GM18505 (cell line): ENCODE results near the gene GNPDA1.

Experiments
- ATAC-seq: cut with Tn5 transposase; IDR thresholded peaks from one replicate; pipeline ENCODE4 v1.9.1; 2021; ENCODE audit not compliant: unreplicated experiment
- POLR2A ChIP-seq: IDR thresholded peaks from 4 replicates; pipeline ENCODE4 v1.6.1; 2011; ENCODE audit warnings: borderline replicate concordance; ENCODE audit not compliant: insufficient read depth, insufficient read length; ENCODE audit errors: extremely low read depth

The GNPDA1 gene

GRCh38 chr5:142032747-142033631, 20.2 kb upstream of the GNPDA1 start:
- no peak for TF ChIP-seq POLR2A
- ATAC-seq, result no peak

DNA sequence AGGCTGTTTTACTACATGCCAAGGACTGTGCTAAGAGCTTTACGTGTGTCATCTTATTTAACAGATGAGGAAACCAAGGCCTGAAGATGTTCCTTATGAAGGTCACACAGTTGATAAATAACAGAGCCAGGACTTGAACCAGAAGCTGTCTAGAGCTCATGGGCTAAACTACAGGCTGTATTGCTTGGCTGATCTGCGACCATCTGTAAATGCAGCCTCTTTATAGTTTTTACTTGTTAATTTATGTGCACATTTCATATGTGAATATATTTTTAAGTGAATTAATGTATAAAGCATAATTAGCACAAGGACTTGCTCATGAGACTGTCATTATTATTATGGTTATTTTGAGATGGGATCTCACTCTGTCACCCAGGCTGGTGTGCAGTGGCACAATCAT, 19.3 kb upstream of the GNPDA1 start:
- TF ChIP-seq POLR2A, result no peak
- no peak for ATAC-seq

GRCh38 chr5:142025637-142026036, 12.8 kb upstream of the GNPDA1 start:
- no peak for TF ChIP-seq POLR2A
- ATAC-seq, result no peak

DNA sequence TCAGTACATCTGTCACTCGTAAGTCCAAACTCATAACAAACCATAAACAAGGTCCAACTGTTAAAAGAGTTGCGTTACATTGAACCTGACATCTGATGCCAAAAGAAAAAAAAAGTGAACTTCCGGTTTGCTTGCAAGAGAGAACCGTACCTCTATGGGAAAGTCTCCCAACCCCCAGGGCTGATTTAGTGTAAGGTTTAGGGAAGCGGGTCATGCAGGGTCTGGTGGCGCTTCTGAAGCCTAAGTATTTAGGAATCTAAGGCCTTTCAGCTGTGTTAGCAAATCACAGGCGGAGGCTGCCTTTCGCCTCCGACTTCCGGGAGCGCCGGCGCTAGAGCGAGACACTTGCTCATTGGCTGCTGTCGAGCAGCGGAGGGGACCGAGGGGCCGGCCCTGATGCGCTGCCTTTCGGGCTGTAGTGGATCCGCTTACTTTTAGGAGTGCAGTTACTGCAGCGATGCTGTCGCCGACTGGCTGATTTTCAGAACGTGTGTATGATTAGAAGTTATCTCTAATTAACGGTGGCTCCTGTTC, 12.0 kb upstream of the GNPDA1 start:
- ATAC-seq, result peak; percentile 99
- peak; percentile 61 for TF ChIP-seq POLR2A

DNA sequence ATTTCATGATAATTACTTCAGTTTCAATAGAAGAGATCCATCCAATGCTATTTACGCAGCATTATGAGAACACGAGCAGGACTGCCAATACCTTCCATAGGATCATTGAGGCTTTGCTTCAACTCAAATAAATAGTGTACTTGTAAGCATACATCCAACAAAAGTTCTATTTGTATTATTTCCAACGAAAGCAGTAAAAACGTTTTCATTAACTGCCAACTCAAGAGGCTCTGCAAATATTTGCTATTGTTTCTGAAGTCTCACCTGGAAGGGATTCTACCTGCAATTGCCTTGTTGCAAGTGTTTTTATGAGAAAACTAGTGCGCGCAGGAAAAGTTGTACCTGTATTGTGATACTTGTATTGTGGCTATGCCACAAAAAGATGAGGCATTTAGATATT, 11.0 kb upstream of the GNPDA1 start:
- ATAC-seq, result no peak
- TF ChIP-seq POLR2A, result no peak

GRCh38 chr5:142020122-142020659, 7.4 kb upstream of the GNPDA1 start:
- ATAC-seq, result no peak
- TF ChIP-seq POLR2A, result no peak

DNA sequence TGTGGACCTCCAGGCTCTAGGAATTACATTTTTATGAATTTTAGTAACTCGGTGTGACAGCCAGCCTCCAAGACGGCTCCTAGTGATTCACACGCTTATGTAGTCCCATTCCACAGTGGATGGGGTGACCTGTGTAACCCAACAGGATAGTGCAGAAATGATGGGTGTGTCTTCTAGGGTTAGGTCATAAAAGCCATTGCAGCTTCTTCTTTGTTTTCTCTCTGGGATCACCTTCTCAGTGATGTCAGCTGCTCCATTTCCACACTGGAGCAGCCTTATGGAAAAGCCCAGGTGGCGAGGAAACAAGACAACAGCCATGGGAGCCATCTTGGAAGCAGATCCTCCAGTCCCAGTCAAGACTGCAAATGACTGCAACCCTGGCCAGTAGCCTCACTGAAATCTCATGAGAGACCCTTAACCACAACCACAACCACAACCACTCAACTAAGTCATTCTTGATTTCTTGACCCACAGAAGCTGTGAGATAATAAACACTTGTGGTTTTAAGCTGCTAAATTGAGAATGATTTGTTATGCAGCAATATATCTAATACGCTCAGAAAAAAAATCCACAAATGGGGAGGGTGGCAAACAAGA, 5.1 kb upstream of the GNPDA1 start:
- ATAC-seq, result no peak
- TF ChIP-seq POLR2A, result no peak

- ATAC-seq, result no peak
- no peak for TF ChIP-seq POLR2A
Measured at GRCh38 chr5:142016556-142016955, 3.7 kb upstream of the GNPDA1 start.

DNA sequence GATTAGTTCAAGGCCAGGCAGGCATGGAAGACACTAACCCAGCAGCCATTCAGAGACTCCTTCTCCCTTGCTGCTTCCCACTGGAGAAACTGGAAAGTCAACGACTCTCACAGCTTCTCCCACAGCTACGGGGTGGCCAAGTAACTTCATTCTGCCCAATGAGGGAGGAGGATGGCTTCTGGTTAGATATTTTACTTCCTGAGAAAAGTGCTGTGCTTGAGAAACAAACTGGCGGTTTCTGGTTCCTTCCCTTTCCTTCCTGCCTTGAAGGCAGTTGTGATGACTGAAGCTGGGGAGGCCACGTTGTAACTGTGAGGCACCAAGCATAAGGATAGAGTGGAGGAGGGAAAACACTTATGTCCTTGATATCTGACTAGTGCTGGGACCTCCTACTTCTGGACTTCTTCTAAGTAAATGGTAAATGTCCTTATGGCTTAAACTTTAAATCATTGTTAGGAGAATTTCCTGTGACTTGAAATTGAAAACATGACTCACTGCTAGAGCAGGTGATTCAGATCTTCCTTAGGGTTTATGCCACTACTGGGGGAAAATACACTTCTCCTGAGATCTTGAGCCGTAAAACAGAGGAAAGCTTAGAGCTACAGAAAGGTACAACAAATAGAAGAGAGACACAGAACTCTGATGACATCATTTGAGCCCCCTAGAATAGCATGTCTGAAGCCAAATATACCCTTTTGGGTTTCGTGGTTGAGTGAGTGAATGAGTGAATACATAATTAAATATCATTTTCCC, 3.1 kb upstream of the GNPDA1 start:
- ATAC-seq, result no peak

GRCh38 chr5:142014911-142015584, 2.2 kb upstream of the GNPDA1 start:
- no peak for ATAC-seq

More for the DNA sequence above, 3.1 kb upstream of the GNPDA1 start:
- TF ChIP-seq POLR2A, result no peak

DNA sequence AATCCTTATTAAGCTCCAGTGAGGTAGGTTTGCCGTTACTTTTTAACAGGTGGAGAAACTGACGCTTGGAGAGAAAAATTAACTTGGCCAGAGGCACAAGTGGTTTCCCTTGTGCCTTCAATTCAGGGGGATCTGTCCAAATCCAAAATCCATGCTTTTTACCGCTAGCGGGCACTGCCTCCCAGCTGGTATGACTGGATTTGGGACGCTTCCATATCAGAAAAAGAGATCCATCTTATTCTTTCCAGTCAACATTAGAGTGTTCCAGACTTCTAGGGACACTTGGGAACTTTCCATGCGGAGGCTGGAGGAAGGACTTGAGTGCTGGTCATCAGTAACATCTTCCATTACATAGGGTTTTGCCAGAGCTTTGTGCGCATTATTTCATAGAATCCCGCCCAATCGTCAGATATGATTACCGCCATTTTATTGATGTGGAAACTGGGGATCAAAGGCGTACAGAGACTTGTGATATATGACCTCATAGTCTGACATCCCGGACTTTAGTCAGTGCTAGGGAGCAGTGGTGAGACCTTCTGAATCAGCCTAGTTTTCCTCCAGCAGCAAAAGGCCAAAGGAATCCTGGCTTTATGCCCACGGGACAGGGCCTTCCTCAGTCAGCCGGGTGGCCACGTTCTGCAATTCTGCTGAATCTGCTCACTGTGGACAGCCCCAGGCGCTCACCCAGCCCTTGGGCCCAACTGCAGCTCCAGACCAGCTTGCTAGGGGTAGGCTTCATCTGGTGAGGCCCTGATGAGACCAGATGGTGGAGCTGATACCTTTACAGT, 1.1 kb upstream of the GNPDA1 start:
- TF ChIP-seq POLR2A, result no peak
- no peak for ATAC-seq

More at GRCh38 chr5:142014911-142015584, 2.2 kb upstream of the GNPDA1 start:
- TF ChIP-seq POLR2A, result no peak
